NCI-H460 (cell line): ENCODE measurements around the gene RAB15. TPM values are rescaled to one million over a fixed set of nuclear protein-coding genes. Genes with fewer than 3 reads are reported as not detected.
A peak's percentile ranks its signal among the peaks of the same experiment; 100 is the strongest.
"Not testable (repeated sequence)": the region's sequence is repeated elsewhere in the genome, so short reads cannot be mapped to it uniquely, and the experiment has no call there.

ENCODE experiments used
- DNase-seq: peaks from one replicate; pipeline ENCODE4 v3.0.0-alpha.2; 2016; ENCODE audit warnings: low read depth; ENCODE audit errors: extremely low read depth
- small RNA-seq, 2 experiments: library from RNA; depleted of rRNA; stranded (forward); fragments of <200 nt; gene quantifications; one replicate each; pipeline ENCODE3, GENCODE V24; 2014
- total RNA-seq: library from RNA; depleted of rRNA; stranded (reverse); fragments of >200 nt; shearing (Covaris generic); gene quantifications from 2 replicates; pipeline ENCODE4 v1.2.3, GENCODE V29; 2014; rRNA removed

RAB15 gene
- total RNA-seq, 1 experiment from 2014 or later, result 1.8 TPM

DNA sequence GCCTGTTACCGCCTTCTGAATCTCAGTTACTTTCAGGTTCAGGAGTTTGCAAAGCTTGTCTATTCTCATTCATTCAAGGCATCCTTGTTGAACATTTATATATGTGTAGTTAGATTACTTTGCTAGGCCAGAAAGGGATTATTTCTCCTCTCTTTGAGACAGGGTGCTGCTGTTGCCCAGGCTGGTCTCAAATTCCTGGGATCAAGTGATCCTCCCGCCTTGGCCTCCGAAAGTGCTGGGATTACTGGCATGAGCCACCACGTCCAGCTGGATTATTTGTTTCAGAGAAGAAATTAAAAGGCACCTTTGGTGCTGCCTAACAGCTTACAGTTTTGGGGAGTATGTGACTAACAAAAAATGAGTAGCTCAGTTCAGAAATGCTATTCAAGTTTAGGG, 57.1 kb downstream of the RAB15 start:
- no peak for DNase-seq

DNA sequence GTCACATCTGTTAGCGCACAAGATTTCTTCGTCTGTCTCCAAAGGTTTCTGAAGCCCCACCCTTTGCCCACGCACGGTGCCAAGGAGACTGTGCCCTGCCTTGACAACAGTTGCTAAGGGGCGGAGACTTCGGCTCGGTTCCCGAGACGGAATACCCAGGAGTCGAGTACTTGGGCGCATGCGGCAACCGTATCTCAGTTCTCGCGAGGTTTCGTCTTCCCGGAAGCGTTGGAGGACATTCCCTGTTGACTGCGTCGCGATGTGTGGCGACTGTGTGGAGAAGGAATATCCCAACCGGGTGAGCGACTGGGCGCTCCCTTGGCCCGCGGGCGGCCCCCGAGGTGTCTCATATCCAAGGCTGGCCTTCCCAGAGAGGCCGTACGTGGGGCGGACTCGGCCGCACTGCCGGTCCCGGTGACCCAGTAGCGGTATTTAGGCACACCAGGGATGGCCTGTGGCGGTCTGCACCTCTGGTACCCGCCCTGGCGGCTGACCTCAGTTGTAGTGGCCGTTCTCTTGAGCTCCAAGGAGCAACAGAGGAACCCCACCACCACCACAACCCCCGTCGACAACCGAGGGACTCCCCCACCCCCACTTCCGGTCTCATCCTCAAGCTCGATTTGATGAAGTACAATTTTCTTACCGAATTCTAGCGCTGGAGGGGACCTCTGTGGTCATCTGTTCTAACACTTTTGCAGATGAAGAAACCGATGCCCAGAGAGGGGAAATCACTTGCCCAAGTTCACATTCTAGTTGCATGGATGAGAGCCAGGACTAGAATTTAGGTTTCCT, 57.7 kb downstream of the RAB15 start, which contains the start of gene CHURC1:
CHURC1 (plus strand) TSS at position 219 of the 792 bp plus-strand sequence; CDS start at position 260, 41 bp downstream.
- DNase-seq, result peak; percentile 100

DNA sequence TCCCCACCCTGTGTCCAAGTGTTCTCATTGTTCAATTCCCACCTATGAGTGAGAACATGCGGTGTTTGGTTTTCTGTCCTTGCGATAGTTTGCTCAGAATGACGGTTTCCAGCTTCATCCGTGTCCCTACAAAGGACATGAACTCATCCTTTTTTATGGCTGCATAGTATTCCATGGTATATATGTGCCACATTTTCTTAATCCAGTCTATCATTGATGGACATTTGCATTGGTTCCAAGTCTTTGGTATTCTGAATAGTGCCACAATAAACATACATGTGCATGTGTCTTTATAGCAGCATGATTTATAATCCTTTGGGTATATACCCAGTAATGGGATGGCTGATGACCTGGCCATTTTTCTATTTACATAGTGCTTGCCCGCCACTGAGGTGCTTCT, 58.7 kb downstream of the RAB15 start:
- not testable (repeated sequence) for DNase-seq

DNA sequence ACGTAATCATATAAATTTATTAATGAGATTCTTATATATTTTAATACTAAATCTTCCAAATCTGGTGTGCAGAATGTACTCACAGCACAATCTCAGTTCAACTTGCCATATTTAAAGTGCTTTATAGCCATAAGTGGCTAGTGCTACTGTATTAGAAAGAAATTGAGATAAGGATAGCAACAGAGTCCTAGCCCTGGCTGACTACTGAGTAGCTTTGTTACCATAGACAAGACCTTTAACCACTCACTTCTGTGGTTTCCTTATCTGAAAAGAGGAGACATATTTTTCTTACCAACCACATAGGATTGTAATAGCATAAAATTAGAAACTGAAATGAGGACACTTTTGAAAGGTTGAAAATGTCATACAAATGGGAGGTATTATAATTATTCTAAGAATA, 59.9 kb downstream of the RAB15 start:
- DNase-seq, result no peak

DNA sequence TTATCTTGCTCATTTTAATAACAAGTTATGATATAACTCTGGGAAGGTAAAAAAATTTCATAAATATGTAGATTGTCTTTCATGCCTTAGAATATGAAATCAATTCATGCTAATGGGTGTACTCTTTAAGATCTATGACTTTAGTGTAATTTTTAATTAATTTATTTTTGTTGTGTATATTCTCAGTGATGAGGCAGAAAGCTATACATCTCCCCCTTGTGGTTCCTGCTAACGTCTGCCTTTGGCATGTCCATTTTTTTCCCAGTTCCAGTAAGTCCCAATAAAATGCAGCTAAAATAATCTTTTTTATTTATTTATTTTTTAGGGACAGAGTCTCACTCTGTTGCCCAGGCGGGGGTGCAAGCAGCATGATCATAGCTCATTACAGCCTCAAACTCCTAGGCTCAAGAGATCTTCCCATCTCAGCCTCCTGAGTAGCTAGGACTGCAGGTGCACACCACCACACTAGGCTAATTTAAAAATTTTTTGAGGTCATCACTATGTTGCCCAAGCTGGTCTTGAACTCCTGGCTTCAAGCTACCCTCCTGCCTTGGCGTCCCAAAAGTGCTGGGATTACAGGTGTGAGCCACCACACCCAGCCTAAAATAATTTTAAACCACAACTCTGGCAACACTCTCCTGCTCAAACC, 61.2 kb downstream of the RAB15 start:
- peak; percentile 40 for DNase-seq

DNA sequence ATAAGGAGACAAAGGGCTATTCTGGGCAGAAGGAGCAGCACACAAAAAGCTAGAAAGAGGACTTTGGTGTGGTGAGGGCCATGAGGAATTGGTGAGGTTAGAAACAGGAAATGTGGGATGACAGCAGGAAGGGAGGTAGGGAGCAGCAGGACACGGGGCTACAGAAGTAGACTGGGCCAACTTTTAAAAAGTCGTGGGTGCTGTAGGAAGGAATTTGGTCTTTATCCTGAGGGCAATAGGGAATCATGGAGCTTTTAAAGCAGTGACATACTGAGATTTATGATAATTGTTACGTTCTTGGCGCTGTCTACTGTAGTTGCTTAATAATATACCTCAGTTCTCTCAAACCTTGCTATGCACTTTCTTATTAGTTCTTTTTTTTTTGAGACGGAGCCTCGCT, 66.1 kb downstream of the RAB15 start:
- DNase-seq, result no peak

DNA sequence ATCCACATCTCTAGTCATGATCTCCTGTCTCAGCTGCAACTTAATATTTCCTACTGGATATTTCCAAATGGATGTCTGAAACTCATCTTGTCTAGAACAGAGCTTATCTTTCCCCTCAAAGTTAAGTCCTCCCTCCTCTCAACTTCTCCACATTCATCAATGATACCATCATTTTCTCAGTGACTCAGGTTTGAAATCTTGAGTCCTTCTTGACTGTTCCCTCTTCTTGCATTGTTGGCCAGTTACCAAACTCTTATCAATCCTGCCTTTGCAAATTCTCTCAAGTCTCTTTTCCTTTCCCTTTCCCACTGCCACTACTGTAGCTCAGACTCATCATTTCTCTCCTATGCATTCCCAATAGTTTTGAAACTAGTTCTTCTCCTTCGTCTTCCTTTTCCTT, 72.2 kb downstream of the RAB15 start:
- no peak for DNase-seq

Small RNA genes lying within 50 kb of the gene (small RNA-seq; reads per million reads assigned to genes)
- 0 reads per million in 2 experiments for gene RPPH1-2P

Other genes starting within 250 kb of the RAB15 start
- gene SPTB, start 92.4 kb downstream of the RAB15 start, total RNA-seq, result 0.09 and 0.10 TPM in 2 replicates
- gene CHURC1, start 57.9 kb downstream of the RAB15 start, total RNA-seq, result 49.6 and 53.2 TPM in 2 replicates
- not detected in 2 replicates for gene GPX2, start 29.6 kb downstream of the RAB15 start, total RNA-seq
- gene FNTB, start 14.6 kb upstream of the RAB15 start, total RNA-seq, result 9.3 and 17.0 TPM in 2 replicates
- 46.2 and 50.1 TPM in 2 replicates for gene MAX, start 130.2 kb upstream of the RAB15 start, total RNA-seq